Heart left ventricle (tissue), 13 donors: ENCODE results near the gene NAXE.

ENCODE experiments used
- CTCF ChIP-seq, 12 donors: fragments of 200-600 bp; sonication (generic) in 4 of 12; IDR thresholded peaks; one replicate each; pipeline versions ENCODE4 v1.5.0 to v1.8.0; 2018 to 2022; ENCODE audit warnings: antibody characterized with exemption in 12 of 12, mild to moderate bottlenecking in 5 of 12
- POLR2A ChIP-seq, 2 donors: fragments of 450-650 bp; IDR thresholded peaks; one replicate each; pipeline ENCODE4 v1.6.1; 2017; ENCODE audit warnings: antibody characterized with exemption in 2 of 2, mild to moderate bottlenecking in 2 of 2, moderate library complexity in 2 of 2
- donor health status: ischemic (EF 13 %, LVEDD 7.1; RV severe dilation, severe dysfunction).
- donor health status: DM: no; HTN: yes; CAD: no.
- donor health status: DM: no; HTN: no; CAD: no.
- donor health status: ischemic (EF 25% LVEDD 6.9; RV normal size, moderate dysfunction).
- donor health status: ischemic (EF 25% LVEDD 5.7; RV mildly dilated, moderate dysfunction).
- donor health status: ischemic (EF 35%, LVEDD 5.7; RV mildly dilated, moderate dysfunction).
- donor health status: nonischemic (EF 11% LVEDD 7.7; RV severe dilation, severe dysfunction).
- donor health status: DM: yes; HTN: yes; CAD: no.
- donor health status: PGD.
- donor health status: ischemic (EF 29% LVEDD 5.4; RV normal size, mild dysfunction).
- donor health status: nonischemic (EF 23%, LVEDD 6.1; RV moderate dilation, normal function).

- TF ChIP-seq POLR2A (IDR thresholded peaks at IDR 0.05): no peak
- TF ChIP-seq CTCF (IDR thresholded peaks at IDR 0.05): no peak
These were observed 32.3 kb upstream of the NAXE start for GRCh38 chr1:156559086-156559796.
